DND-41 (cell line): ENCODE data around the gene RHOB.

Source experiments
- EZH2 ChIP-seq: IDR thresholded peaks from 3 replicates; pipeline ENCODE4 v1.6.1; 2012; ENCODE audit warnings: borderline replicate concordance, low read depth, mild to moderate bottlenecking, moderate library complexity, low read length, inconsistent platforms; ENCODE audit not compliant: severe bottlenecking
- TF ChIP-seq, protein P1 (sequence below): IDR thresholded peaks from 2 replicates; pipeline ENCODE4 v1.5.1; 2012; ENCODE audit warnings: borderline replicate concordance, low read length, moderate library complexity, mild to moderate bottlenecking; ENCODE audit not compliant: poor library complexity, severe bottlenecking; ENCODE audit errors: extremely low read depth

DNA sequence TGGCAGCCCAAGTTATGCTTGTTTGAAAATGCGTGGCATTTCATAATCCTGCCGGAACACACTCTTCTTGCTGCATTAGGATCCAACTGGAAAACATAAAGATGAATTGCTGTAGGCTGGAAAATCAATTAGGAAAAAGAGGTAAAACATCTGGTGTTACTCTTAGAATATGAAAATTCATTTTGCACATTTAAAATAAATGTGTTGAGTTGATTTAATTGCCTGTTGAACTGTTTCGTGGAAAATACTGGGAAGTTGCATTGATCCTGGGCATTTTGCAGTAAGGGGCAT is 4.1 kb downstream of the RHOB start:
- TF ChIP-seq EZH2: no peak
- TF ChIP-seq, protein P1, sequence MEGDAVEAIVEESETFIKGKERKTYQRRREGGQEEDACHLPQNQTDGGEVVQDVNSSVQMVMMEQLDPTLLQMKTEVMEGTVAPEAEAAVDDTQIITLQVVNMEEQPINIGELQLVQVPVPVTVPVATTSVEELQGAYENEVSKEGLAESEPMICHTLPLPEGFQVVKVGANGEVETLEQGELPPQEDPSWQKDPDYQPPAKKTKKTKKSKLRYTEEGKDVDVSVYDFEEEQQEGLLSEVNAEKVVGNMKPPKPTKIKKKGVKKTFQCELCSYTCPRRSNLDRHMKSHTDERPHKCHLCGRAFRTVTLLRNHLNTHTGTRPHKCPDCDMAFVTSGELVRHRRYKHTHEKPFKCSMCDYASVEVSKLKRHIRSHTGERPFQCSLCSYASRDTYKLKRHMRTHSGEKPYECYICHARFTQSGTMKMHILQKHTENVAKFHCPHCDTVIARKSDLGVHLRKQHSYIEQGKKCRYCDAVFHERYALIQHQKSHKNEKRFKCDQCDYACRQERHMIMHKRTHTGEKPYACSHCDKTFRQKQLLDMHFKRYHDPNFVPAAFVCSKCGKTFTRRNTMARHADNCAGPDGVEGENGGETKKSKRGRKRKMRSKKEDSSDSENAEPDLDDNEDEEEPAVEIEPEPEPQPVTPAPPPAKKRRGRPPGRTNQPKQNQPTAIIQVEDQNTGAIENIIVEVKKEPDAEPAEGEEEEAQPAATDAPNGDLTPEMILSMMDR: no peak
